Islet precursor cell (in vitro differentiated cells): ENCODE data around the gene PLPP3.
"Not testable (repeated sequence)": the region's sequence is repeated elsewhere in the genome, so short reads cannot be mapped to it uniquely, and the experiment has no call there.

Experiments
- DNase-seq: peaks from one replicate; pipeline ENCODE4 v3.0.0-alpha.2; 2018

The PLPP3 gene

DNA sequence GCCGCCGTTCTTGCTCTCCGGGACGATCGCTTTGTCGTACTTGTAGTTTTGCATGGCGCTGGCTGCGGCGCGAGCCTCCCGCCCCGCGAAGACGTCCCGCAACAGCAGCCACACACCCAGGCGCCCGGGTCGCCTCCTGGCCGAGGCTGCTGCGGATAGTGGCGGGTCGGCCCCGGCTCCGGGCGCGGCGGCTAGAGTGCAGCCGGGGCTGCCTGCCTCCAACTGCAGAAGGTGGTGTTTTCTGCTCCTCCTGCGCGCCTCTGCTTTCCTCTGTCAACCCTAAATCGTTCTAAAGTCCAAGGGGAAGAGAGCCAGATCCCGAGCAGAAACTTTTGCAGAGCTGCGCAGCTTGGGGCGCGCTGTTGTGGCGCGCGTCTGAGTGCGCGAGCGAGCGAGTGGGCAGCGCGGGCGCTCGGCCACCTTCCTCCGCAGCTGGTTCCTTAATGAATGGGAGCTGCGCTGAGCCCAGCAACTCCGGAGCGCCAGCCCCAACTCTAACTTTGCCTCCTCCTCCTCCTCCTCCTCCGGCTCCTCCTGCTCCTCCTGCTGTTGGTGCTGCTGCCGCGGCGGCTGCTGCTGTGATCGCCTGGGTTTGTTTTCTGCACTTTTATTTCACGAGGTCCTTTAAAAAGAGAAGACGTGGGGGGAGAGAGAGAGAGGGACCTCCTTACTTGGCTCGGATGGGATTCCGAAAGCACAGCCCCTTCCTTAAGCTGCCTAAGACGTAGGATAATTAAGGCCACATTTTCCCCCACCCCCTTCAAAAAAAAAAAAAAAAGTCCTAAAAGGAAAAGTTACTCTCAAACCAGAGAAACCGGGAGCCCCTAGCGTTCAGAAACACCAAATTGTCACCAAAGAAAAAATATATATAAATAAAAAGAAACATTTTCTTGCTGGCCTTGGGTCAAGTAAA is at the start of gene PLPP3:
PLPP3 (minus strand) TSS at position 601 of the 913 bp plus-strand sequence; CDS start at position 54, 547 bp downstream.
- DNase-seq, result peak; percentile 94

DNA sequence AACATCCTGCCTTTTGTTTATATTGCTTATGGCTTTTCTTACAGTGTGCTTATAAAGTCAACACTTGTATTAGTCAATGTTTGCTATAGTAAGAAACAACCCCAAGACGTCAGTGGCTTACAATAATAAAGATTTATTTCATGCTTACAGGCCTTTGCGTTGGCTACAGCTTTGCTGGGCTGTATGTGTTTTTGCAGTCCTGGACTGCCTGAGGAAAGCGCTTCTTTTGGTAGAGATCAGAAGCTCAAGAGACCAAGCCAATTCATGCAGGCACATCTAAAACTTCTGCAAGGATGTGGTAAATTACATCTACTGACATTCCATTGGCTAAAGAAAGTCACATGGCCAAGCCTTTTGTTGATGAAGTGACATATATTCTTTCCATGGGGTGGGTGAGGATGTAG is 48.3 kb upstream of the PLPP3 start:
- no peak for DNase-seq

DNA sequence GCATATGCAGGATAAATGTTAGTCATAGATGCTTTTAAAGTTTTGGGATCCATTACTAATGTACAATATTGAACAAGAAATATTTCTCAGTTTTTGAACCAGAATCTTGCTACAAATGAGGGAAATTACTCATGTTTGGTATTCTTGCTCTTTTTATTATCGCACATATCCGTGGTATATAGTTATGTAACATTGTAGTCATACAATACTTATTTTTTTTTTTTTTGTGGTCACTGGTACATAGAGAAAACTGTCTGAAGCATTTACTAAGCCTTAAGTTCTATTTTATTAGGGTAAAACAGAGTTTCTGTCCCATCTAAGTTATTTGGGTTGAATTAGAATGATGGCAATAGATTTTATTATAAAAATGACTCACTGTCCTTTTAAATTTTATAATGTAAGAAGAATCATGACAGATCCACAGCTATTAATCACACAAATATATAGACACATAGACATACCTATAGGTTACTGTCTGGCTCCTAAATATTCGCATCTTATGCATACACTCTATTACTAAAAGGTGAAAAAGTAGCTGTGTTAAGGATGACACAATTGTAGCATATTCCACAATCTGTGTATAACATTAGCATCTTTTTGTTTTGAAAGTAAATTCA is 47.8 kb upstream of the PLPP3 start:
- DNase-seq, result no peak

DNA sequence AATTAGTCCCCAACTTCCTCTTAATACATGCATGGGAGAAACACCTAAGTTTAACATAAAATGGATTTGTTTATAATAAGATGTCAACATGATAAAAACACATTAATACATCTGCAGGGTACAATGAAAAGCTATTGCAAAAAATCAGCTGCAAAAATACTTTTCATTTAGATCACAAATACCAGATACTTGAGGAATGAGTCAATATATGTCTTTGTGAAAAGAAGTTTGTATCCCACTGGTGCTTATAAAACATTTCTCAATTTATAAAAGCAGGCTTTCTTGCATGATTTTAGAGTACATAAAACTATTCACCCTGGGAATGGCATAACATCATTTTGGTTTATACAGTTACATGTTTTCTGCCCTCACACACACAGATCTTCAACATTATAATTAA is 47.2 kb upstream of the PLPP3 start:
- no peak for DNase-seq

DNA sequence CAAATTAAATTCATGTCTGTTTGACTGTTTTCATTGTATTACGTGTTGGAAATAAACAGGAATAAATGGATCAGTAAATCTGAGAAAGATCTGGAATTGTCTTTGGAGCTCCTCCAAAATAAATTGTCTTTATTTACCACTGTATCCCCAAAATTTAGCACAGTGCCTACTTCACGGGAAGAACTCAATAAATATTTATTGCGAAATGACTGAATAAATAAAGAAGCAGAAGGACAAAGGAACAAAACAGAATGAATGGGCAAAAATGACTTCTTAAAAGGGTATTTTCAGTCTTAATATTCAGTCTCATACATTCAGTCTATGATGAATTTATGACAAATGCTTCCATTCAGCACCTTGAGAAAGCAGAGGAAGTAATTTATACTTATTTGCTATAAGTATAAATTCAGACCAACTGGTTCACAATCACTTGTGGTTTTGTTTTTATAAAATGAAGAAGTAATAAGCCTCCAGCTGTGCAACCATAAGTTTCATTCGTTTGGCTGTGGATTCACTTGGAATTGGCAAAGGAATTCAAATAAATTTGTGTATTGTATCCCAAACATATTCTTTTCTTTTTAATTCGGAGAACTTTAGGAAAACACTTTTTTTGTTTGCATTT is 46.6 kb upstream of the PLPP3 start:
- DNase-seq, result no peak

DNA sequence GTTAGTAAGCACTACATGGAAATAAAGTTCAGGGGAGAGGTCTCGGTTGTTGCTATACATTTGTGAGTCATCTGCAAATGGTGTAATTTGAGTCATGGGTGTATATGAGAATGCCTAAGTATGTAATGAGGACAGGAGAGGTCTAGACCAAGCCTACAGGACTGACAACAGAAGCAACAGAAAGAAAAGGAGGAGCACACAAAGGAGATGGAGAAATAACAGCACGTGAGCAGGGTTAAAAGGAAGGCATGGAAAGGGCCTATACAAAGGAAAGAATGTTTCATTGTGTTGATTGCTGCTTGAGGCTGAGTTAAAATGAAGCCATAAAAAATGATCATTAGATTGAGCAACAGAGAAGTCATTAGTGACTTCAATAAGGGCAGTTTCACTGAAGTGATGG is 37.8 kb upstream of the PLPP3 start:
- no peak for DNase-seq

DNA sequence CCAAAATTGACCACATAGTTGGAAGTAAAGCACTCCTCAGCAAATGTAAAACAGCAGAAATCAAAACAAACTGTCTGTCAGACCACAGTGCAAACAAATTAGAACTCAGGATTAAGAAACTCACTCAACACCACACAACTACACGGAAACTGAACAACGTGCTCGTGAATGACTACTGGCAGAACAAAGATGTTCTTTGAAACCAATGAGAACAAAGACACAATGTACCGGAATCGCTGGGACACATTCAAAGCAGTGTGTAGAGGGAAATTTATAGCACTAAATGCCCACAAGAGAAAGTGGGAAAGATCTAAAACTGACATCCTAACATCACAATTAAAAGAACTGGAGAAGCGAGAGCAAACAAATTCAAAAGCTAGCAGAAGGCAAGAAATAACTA is 31.4 kb upstream of the PLPP3 start:
- DNase-seq, result not testable (repeated sequence)

DNA sequence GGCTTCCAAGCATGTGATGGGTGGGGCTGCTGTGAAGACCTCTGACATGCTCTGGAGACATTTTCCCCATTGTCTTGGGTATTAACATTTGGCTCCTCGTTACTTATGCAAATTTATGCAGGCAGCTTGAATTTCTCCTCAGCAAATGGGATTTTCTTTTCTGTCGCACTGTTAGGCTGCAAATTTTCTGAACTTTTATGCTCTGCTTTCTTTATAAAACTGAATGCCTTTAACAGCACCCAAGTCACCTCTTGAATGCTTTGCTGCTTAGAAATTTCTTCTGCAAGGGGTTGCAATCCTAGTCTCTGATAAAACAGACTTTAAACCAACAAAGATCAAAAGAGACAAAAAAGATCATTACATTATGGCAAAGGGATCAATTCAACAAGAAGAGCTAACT is 30.7 kb upstream of the PLPP3 start:
- not testable (repeated sequence) for DNase-seq

DNA sequence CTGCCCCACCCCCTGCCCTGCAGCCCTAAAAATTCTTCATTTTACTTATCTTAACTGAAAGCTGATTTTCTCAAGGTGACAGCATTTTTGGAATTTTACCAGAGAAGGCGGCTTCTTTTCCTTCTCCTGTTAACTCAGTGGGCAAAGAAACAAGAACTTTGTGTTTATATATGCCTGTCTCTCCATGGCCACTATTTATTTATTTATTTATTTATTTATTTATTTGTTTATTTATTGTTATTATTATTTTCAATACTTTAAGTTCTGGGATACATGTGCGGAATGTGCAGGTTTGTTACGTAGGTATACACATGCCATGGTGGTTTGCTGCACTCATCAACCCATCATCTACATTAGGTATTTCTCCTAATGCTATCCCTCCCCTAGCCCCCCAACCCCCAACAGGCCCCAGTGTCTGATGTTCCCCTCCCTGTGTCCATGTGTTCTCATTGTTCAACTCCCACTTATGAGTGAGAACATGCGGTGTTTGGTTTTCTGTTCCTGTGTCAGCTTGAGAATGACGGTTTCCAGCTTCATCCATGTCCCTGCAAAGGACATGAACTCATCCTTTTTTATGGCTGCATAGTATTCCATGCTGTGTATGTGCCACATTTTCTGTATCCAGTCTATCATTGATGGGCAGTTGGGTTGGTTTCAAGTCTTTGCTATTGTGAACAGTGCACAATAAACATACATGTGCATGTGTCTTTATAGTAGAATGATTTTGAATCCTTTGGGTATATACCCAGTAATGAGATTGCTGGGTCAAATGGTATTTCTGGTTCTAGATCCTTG is 16.2 kb upstream of the PLPP3 start:
- DNase-seq, result not testable (repeated sequence)

DNA sequence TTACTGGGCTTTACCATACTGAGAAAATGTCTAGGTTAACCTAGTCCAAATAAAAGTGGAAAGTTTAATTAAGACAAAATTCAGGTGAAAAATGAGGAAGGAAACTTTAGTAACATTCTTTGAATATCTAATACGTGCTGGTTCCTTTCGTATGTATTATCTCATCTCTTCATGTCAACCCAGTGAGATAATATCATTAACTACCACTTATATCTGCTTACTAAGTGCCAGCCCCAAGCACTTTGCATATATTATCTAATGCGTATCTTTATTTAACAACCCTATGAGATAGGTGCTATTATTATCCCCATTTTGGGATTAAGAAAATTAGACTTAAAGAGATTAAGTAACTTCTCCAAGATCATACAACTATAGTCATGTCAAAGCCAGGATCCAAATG is 12.5 kb upstream of the PLPP3 start:
- no peak for DNase-seq

DNA sequence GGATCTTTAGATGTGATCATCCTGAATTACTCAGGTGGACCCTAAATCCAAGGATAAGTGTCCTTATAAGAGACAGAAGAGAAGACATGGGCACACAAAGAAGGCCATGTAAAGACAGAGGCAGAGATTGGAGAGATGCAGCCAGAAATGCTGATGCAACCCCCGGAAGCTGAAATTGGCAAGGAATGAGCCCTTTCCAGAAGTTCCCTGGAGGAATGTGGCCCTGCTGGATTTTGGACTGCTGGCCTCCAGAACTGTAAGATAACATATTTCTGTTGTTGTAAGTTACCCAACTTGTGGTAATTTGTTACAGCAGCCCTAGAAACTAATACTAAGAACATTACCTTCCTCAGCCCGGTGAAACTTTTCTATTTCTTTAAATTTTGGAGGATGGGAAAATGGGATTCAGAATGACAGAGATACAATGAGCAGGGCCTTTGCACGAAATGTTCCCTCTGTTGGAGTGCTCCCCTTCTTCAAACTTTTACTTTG is 11.2 kb upstream of the PLPP3 start:
- peak; percentile 80 for DNase-seq

DNA sequence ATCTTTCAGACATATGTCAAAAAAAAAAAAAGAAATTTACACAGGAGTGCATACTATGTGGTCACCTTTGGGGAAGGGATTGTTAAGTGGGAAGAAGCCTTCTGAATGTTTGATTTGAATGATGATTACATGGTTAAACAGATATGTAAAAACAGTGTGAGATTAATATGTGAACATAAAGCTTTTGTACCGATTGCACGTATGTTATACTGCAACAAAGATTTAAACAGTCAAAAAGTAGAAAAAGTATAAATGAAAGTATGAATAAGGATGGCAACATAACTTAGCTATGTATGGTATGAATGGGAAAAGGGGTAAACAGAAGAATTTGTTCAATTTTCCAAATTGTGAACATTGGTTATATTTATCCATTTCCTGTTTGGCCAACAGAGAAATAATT is 10.0 kb upstream of the PLPP3 start:
- DNase-seq, result no peak

DNA sequence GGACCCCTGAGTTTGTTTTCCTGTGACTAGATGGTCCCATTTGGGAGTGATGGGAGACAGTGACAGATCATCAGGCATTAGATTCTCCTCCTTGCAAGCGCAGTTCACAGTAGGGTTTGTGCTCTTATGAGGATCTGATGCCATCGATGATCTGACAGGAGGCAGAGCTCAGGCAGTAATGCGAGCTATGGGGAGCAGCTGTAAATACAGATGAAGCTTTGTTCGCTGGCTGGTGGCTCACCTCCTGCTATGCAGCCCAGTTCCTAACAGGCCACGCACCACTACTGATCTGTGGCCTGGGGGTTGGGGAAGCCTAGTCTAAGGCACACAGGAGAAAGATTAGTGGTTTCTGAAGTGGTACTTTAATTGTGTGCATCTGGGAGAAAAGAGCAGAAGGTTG is 7.1 kb upstream of the PLPP3 start:
- peak; percentile 57 for DNase-seq

DNA sequence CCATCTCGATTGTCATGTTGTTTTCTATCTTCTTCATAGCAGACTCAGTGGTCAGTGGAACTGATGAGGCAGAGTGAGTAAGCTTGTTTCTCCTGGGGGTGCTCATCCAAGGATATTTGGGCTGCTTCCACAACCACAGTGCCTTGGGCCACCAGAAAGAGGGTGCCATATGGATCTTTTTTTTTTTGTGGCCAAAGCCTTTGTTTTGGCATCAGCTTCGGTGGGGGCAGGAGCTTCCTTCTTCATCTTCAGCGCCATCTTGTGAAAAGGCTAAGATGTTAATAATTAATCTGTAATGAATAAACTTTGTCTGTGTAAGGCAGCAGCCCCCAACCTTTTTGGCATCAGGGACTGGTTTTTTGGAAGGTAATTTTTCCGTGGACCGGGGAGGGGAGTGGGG is 6.6 kb upstream of the PLPP3 start:
- DNase-seq, result no peak

DNA sequence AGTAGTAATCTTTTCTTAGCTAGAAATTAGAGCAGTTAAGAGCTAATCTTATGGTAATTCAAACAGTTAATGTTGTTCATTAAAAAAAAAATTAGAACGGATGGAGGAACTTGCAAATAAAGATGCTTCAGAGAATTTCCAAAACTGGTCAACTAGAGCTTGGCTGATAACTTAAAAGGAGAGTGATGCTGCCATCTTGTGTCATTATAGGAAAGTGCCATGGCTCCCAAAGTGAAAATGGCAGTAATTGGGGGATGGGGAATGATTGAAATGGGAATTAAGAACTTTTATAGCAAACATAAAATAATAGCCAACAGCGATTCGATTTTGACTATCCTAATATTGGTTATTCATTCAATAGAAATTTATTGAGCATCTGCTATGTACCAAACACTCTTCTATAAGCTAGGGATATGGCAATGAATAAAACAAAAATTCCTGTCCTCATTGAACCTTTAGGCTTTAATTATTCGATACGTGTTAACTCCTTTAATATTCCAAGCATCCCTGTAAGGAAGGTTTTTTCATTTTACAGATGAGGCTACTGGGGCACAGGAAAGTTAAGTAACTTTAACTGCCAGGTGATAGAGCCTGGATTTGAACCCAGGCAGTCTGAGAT is 5.7 kb upstream of the PLPP3 start:
- no peak for DNase-seq

DNA sequence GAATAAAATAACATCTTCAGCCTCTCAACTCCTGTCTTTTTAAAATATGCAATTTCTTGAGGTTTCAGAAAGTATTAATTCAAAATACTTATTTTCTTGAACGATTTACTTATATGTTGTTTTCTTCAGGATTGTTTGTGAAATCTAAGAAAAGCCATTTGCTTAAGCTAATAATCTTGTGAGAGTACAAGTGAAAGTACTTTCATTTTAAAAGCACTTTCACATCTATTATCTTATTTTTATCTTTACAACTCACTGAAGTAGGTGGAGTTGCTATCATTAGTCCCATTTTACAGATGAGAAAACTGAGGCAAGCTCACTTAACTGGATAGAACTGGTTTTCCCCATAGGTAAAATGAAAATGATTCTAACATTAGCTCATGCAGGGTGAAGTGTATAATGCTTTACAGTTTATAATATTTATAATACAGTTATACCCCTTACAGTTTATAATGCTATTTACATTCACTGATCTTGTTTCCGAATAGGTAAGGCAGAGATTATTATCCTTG is 4.7 kb upstream of the PLPP3 start:
- no peak for DNase-seq

DNA sequence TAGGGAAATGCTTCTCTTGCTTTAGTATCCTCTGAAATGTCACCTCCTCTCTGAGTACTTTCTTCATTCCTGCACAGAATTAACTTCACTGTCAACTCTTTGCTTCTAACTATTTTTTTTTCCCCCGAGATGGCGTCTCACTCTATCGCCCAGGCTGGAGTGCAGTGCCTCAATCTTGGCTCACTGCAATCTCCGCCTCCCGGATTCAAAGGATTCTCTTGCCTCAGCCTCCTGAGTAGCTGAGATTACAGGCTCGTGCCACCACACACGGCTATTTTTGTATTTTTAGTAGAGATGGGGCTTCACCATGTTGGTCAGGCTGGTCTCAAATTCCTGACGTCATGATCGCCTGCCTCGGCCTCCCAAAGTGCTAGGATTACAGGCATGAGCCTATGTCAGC is 1.4 kb upstream of the PLPP3 start:
- no peak for DNase-seq

DNA sequence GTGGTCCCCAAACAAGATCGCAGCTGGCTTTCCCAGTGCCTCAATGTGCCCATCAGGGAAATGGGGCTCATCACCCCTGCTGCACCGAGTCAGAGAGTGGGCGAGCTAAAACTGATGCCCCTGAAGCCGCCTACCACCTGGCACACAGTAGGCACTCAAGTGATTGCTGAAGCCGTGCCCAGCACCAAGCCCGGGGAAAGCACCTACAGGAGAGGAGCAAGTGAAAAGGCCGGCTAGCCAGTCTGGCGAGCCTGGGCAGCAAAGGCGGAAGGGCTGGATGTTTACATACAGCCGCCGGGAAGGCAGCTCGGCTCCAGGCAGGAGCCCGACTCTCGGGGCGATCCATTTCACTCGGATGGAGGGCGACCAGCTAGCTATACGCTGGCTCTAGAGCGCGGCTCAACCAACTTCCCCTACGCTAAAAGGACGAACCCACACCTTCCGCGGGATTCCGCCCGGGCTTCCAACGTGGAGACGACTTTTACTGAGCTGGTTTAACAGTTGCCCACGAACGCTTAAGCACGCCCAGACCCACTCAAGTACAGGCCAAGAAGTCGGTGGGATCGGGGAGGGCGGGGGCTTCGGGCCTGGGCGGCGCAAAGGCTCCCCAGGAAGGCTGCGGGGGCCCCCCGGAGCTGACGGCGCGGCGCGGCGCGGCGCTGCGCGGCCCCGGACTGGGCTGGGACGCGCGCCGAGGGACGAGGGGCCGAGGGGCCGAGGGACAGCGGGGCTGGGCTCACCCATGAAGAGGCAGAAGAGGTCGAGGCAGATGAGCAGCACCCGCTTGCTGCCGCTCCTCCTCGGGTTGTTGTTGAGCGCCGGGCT is 1.0 kb downstream of the PLPP3 start:
- DNase-seq, result peak; percentile 68

DNA sequence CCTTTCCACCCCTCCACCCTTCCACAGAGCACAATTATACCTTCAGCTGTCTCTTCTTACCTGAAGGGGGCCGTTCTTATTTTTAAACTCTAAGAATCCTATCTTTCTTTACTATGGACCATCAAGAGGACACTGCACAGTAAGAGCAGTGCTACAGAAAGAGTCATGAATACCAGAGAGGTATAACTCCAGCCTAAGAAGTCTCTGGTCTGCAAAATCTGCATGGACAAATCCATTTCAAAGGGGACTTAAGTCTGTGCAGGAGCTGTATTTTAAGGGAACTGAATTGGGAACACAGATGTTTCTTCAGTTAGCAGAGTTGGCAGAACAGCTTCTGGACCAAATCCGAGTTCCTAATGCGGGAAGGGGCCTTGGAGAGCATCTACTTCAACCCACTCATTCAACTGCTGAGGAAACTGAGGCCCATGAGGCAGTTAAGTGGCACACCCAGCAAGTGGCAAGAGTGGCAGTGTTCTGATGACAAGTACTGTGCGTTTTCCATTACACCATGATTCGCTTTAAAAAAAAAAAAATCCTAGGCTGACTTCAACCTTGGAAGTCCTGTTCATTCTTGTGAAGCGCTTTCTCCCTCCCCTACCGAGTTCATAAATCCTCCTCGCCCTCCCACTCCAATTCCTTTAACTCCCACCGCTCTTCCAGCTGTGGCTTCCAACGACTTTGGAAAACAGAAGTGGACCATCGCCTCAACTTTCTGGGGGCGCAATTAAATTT is 1.8 kb downstream of the PLPP3 start:
- DNase-seq, result no peak

DNA sequence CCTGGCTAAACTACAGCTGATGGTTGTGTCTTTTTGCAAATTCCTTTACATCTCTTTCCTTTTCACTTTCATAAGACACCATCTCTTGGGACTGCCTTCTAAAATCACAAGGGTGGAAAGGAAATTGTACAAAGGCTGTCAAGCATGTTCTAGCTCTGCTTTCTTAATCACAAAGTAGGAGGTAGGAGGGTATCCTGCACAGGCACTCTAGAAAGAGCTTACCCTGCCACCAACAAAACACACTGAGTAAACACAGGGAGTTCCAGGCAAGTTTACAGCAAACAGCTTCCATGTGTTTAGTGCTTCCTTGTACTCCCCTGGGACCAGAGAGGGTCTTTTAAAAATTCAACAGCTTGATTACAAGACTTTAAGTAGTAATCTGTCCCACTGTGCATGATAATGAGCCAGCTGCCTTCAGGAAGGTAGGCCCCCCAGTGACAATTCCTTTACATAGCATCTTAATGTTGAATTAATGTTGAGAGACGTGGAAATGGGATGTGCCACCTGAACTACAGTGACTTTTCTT is 2.4 kb downstream of the PLPP3 start:
- DNase-seq, result no peak
